Forelimb muscle (tissue), 1 donor: ENCODE data around the gene AKIRIN2. TPM values are rescaled to one million over a fixed set of nuclear protein-coding genes. Genes with fewer than 3 reads are reported as not detected.
"Not testable (repeated sequence)": the region's sequence is repeated elsewhere in the genome, so short reads cannot be mapped to it uniquely, and the experiment has no call there.

ENCODE experiments used
- DNase-seq: peaks from one replicate; pipeline ENCODE4 v3.0.0-alpha.2; 2013; ENCODE audit warnings: low read depth
- polyA plus RNA-seq: library from polyadenylated mRNA; unstranded; fragments of 120-200 nt; gene quantifications from one replicate; pipeline ENCODE4 v1.2.1, GENCODE V29; 2013; ENCODE audit not compliant: insufficient read length

Gene AKIRIN2
- polyA plus RNA-seq, 1 donor: 36.8 TPM

GRCh38 chr6:87687893-87688292 is 14.1 kb downstream of the AKIRIN2 start:
- not testable (repeated sequence) for DNase-seq

GRCh38 chr6:87687296-87687695 is 14.7 kb downstream of the AKIRIN2 start:
- DNase-seq: no peak

- DNase-seq: not testable (repeated sequence)
Observed at GRCh38 chr6:87686636-87687205, 15.3 kb downstream of the AKIRIN2 start.

GRCh38 chr6:87684895-87685654 is 17.0 kb downstream of the AKIRIN2 start:
- no peak for DNase-seq

- DNase-seq: no peak
Observed at GRCh38 chr6:87683890-87684289, 18.1 kb downstream of the AKIRIN2 start.

GRCh38 chr6:87682310-87682709 is 19.7 kb downstream of the AKIRIN2 start:
- DNase-seq: no peak

GRCh38 chr6:87675004-87675681 is 26.9 kb downstream of the AKIRIN2 start:
- no peak for DNase-seq

- DNase-seq: no peak
Observed at GRCh38 chr6:87674290-87674689, 27.7 kb downstream of the AKIRIN2 start.

GRCh38 chr6:87673237-87673636 is 28.8 kb downstream of the AKIRIN2 start:
- no peak for DNase-seq

GRCh38 chr6:87672641-87673040 is 29.4 kb downstream of the AKIRIN2 start:
- DNase-seq: no peak

GRCh38 chr6:87671555-87672029 is 30.4 kb downstream of the AKIRIN2 start:
- DNase-seq: no peak

GRCh38 chr6:87670707-87671106 is 31.3 kb downstream of the AKIRIN2 start:
- DNase-seq: no peak

- DNase-seq: no peak
Observed at GRCh38 chr6:87669051-87669450, 33.0 kb downstream of the AKIRIN2 start.

GRCh38 chr6:87668013-87668412 is 34.0 kb downstream of the AKIRIN2 start:
- no peak for DNase-seq

GRCh38 chr6:87667032-87667431 is 35.0 kb downstream of the AKIRIN2 start:
- no peak for DNase-seq

GRCh38 chr6:87664921-87665485 is 37.0 kb downstream of the AKIRIN2 start:
- DNase-seq: no peak

- DNase-seq: no peak
Observed at GRCh38 chr6:87663434-87663833, 38.6 kb downstream of the AKIRIN2 start.

- DNase-seq: no peak
Observed at GRCh38 chr6:87661503-87661902, 40.5 kb downstream of the AKIRIN2 start.

- no peak for DNase-seq
Observed at GRCh38 chr6:87661016-87661415, 41.0 kb downstream of the AKIRIN2 start.

GRCh38 chr6:87660226-87660911 is 41.7 kb downstream of the AKIRIN2 start:
- no peak for DNase-seq

GRCh38 chr6:87658516-87658915 is 43.5 kb downstream of the AKIRIN2 start:
- DNase-seq: no peak

- DNase-seq: no peak
Observed at GRCh38 chr6:87656857-87657256, 45.2 kb downstream of the AKIRIN2 start.
